PC-3 (cell line): ENCODE data around the gene TECPR2. TPM values are rescaled to one million over a fixed set of nuclear protein-coding genes. Genes with fewer than 3 reads are reported as not detected.
A peak's percentile ranks its signal among the peaks of the same experiment; 100 is the strongest.

ENCODE experiments used
- ATAC-seq: fragments of 200-7000 bp; cut with Tn5 transposase; 2 replicates; pipeline ENCODE4 v1.9.1; 2020; ENCODE audit warnings: mild to moderate bottlenecking, moderate library complexity
- BruUV-seq: library from RNA; stranded (reverse); fragments of 400-500 nt; replicated peaks from 2 replicates; lab custom pipeline; 2021; lab: Mats Ljungman, UMichigan
- CTCF ChIA-PET: fragments of 300-600 bp; sonication (Branson Sonifier 250); formaldehyde crosslinking; loops from one replicate; lab custom pipeline; 2022; ENCODE audit warnings: antibody characterized with exemption; lab: Charles Lee
- POLR2A ChIA-PET: fragments of 300-600 bp; sonication (Branson Sonifier 250); formaldehyde crosslinking; loops from one replicate; lab custom pipeline; 2022; ENCODE audit warnings: antibody characterized with exemption; ENCODE audit not compliant: unreplicated experiment; lab: Charles Lee
- DNase-seq: peaks from one replicate; pipeline ENCODE4 v3.0.0-alpha.2; 2015
- H2AFZ ChIP-seq: fragments of 300-600 bp; sonication (generic); 2 replicates; pipeline ENCODE4 v1.6.0; 2016; ENCODE audit warnings: antibody characterized with exemption, low read length
- H3F3A ChIP-seq: fragments of 300-600 bp; sonication (generic); one replicate; pipeline ENCODE4 v1.6.0; 2017; ENCODE audit warnings: antibody characterized with exemption, low read length, control low read depth, mild to moderate bottlenecking; ENCODE audit not compliant: unreplicated experiment
- H3K27ac ChIP-seq: fragments of 300-600 bp; sonication (generic); 2 replicates; pipeline ENCODE4 v1.5.1; 2016; ENCODE audit warnings: mild to moderate bottlenecking, low read length
- H3K27me3 ChIP-seq: fragments of 300-600 bp; sonication (generic); 2 replicates; pipeline ENCODE4 v1.6.1; 2016; ENCODE audit warnings: low read length, mixed read lengths
- H3K36me3 ChIP-seq: fragments of 300-600 bp; sonication (generic); 2 replicates; pipeline ENCODE4 v1.6.1; 2016; ENCODE audit warnings: low read depth, mixed run types, low read length, mixed read lengths
- H3K4me1 ChIP-seq: fragments of 300-600 bp; sonication (generic); 2 replicates; pipeline ENCODE4 v1.5.1; 2016; ENCODE audit warnings: low read length; ENCODE audit not compliant: insufficient read depth
- H3K4me2 ChIP-seq: fragments of 300-600 bp; sonication (generic); 2 replicates; pipeline ENCODE4 v1.6.0; 2016; ENCODE audit warnings: low read length
- H3K4me3 ChIP-seq: fragments of 300-600 bp; sonication (generic); 2 replicates; pipeline ENCODE4 v1.5.1; 2016; ENCODE audit warnings: mild to moderate bottlenecking, low read length, mixed read lengths
- H3K79me2 ChIP-seq: fragments of 300-600 bp; sonication (generic); 2 replicates; pipeline ENCODE4 v1.6.1; 2017; ENCODE audit warnings: low read length, mixed read lengths
- H3K9ac ChIP-seq: fragments of 300-600 bp; sonication (generic); 2 replicates; pipeline ENCODE4 v1.6.0; 2016; ENCODE audit warnings: mild to moderate bottlenecking, low read length
- H3K9me2 ChIP-seq: fragments of 300-600 bp; sonication (generic); replicated peaks from 2 replicates; pipeline ENCODE4 v1.6.1; 2016; ENCODE audit warnings: mixed run types, low read length, mixed read lengths
- H3K9me3 ChIP-seq: fragments of 300-600 bp; sonication (generic); 2 replicates; pipeline ENCODE4 v1.6.1; 2016; ENCODE audit warnings: low read length, mixed read lengths
- H4K20me1 ChIP-seq: fragments of 300-600 bp; sonication (generic); 2 replicates; pipeline ENCODE4 v1.6.1; 2016; ENCODE audit warnings: low read length, mixed read lengths
- CTCF ChIP-seq: fragments of 300-600 bp; sonication (generic); conservative IDR thresholded peaks from 2 replicates; pipeline ENCODE4 v1.5.1; 2017; ENCODE audit warnings: antibody characterized with exemption, low read depth, mild to moderate bottlenecking, low read length
- EZH2 ChIP-seq: fragments of 300-600 bp; sonication (generic); IDR thresholded peaks from one replicate; pipeline ENCODE4 v1.6.1; 2017; ENCODE audit warnings: antibody characterized with exemption, mild to moderate bottlenecking, low read length; ENCODE audit not compliant: unreplicated experiment
- EZH2phosphoT487 ChIP-seq: fragments of 300-600 bp; sonication (generic); IDR thresholded peaks from 2 replicates; pipeline ENCODE4 v1.6.1; 2018; ENCODE audit warnings: mild to moderate bottlenecking, antibody characterized with exemption, low read length, borderline replicate concordance
- intact Hi-C: fragments of 100-400 bp; cut with micrococcal nuclease; formaldehyde crosslinking; loops from 2 replicates; pipeline ENCODE4 v1.9.0; 2023
- total RNA-seq: library from RNA; depleted of rRNA; stranded (reverse); fragments of >200 nt; gene quantifications from 2 replicates; pipeline ENCODE4 v1.2.3, GENCODE V29; 2014

The TECPR2 gene
- total RNA-seq, 1 experiment from 2014 or later: 15.7 TPM

- Histone ChIP-seq H3K4me1 (peaks cover 24% of the 10 kb centered on the region), H3K36me3 (0 out of 2 replicates have a peak, but pooled peaks cover 5% of the 10 kb centered on the region), H3K27me3 (no peaks in the 10 kb centered on the region), H3K9ac (no peak overlapping the region), H3K9me2 (no peaks in the 10 kb centered on the region), H3K4me2 (no peak overlapping the region), H3F3A (no peaks in the 10 kb centered on the region), H4K20me1 (no peaks in the 10 kb centered on the region), H3K4me3 (no peak overlapping the region), H2AFZ (no peak overlapping the region), H3K27ac (no peak overlapping the region), H3K9me3 (no peaks in the 10 kb centered on the region), H3K79me2 (no peaks in the 10 kb centered on the region)
- no TSS peak for BruUV-seq
- TF ChIP-seq CTCF: no peak
- no peak for TF ChIP-seq EZH2
- TF ChIP-seq EZH2phosphoT487: no peak
- ATAC-seq: no peak
- POLR2A ChIA-PET: no interaction called here
- CTCF ChIA-PET: no interaction called here
- DNase-seq: no peak
- intact Hi-C loops: loop anchor here (2.0 kb wide), 1 partner anchor 69 kb away; the partner anchor contains the start of gene ANKRD9
These were observed 76.8 kb downstream of the TECPR2 start for GRCh38 chr14:102439556-102439955.

DNA sequence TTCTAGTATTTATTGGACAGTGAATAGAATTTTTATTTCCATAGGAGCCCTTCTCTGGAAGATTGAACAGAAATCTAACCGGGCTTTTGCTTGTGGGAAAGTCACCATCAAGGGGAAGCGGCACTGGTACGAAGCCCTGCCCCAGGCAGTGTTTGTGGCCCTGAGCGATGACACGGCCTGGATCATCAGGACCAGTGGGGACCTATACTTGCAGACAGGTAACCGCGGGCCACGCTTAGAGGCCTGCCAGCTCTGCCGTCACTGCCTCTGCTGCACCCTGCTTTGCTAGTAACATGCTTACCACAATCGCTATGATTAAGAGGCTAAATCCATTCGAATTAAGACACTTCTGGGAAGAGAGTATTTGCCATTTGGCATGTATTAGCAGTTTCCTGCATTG is 77.7 kb downstream of the TECPR2 start:
- no peak overlapping the region for H2AFZ ChIP-seq
- intact Hi-C loops: no loop called here
- BruUV-seq: no TSS peak
- no peak overlapping the region for H3K27ac ChIP-seq
- ATAC-seq: no peak
- no peaks in the 10 kb centered on the region for H3K9me3 ChIP-seq
- no peak overlapping the region for H3K9ac ChIP-seq
- H3K9me2 ChIP-seq: no peaks in the 10 kb centered on the region
- ChIA-PET CTCF (no interaction called here), POLR2A (no interaction called here)
- H3K36me3 ChIP-seq: 0 out of 2 replicates have a peak, but pooled peaks cover 5% of the 10 kb centered on the region
- no peaks in the 10 kb centered on the region for H3F3A ChIP-seq
- no peak for DNase-seq
- H3K79me2 ChIP-seq: no peaks in the 10 kb centered on the region
- peaks cover 24% of the 10 kb centered on the region for H3K4me1 ChIP-seq
- no peak overlapping the region for H3K4me3 ChIP-seq
- TF ChIP-seq EZH2 (no peak), CTCF (no peak), EZH2phosphoT487 (no peak)
- H3K27me3 ChIP-seq: no peaks in the 10 kb centered on the region
- H4K20me1 ChIP-seq: no peaks in the 10 kb centered on the region
- H3K4me2 ChIP-seq: no peak overlapping the region

GRCh38 chr14:102442241-102443211 is 79.8 kb downstream of the TECPR2 start:
- Histone ChIP-seq H3K4me1 (peaks cover 24% of the 10 kb centered on the region), H3K9me3 (no peaks in the 10 kb centered on the region), H3K4me2 (peak overlapping the region; percentile 56), H3K79me2 (no peaks in the 10 kb centered on the region), H2AFZ (peak overlapping the region; percentile 8; the same call in 1 of the 2 replicates), H3K4me3 (no peak overlapping the region), H3F3A (no peaks in the 10 kb centered on the region), H3K27me3 (no peaks in the 10 kb centered on the region), H3K9ac (peak overlapping the region; percentile 67), H3K36me3 (peaks cover 5% of the 10 kb centered on the region; the same call in 1 of the 2 replicates), H3K9me2 (no peaks in the 10 kb centered on the region), H3K27ac (peak overlapping the region; percentile 94), H4K20me1 (no peaks in the 10 kb centered on the region)
- TF ChIP-seq EZH2 (no peak), CTCF (no peak), EZH2phosphoT487 (no peak)
- ChIA-PET CTCF (interaction anchor here (1.0 kb wide), 1 partner anchor 75 kb away, joined by 3 read pairs; no protein-coding TSS in a partner anchor), POLR2A (interaction anchor here (0.5 kb wide), 1 partner anchor 67 kb away, joined by 6 read pairs; no protein-coding TSS in a partner anchor)
- peak; percentile 87 for ATAC-seq
- intact Hi-C loops: no loop called here
- DNase-seq: peak; percentile 95
- no TSS peak for BruUV-seq
